H1 (cell line): ENCODE results near the gene ANGEL2. TPM values are rescaled to one million over a fixed set of nuclear protein-coding genes. Genes with fewer than 3 reads are reported as not detected.

ENCODE experiments used
- CTCF ChIA-PET: fragments of 300-600 bp; sonication (Branson Sonifier 250); formaldehyde crosslinking; loops from one replicate; lab custom pipeline; 2021; ENCODE audit not compliant: partially characterized antibody; lab: Charles Lee
- POLR2A ChIA-PET: fragments of 300-600 bp; sonication (Branson Sonifier 250); formaldehyde crosslinking; loops from one replicate; lab custom pipeline; 2021; ENCODE audit warnings: inconsistent platforms; ENCODE audit not compliant: partially characterized antibody; lab: Charles Lee
- DNase-seq, 2 experiments: peaks; one replicate each; pipeline versions ENCODE4 v3.0.0 to v3.0.0-alpha.2; 2010 to 2022; ENCODE audit warnings: low spot score in 2 of 2, low read depth in 1 of 2, mixed read lengths in 1 of 2
- FAIRE-seq: peaks from 2 replicates; lab custom pipeline; 2011; peaks lifted over from hg19 to GRCh38; lab: Jason Lieb, UNC
- H2AFZ ChIP-seq: 2 replicates; pipeline ENCODE4 v1.8.1; 2012; ENCODE audit warnings: low read length, inconsistent platforms
- H2AK5ac ChIP-seq: 2 replicates; pipeline ENCODE4 v1.6.1; 2013; ENCODE audit warnings: low read depth, low read length
- H2BK120ac ChIP-seq: replicated peaks from 2 replicates; pipeline ENCODE3; 2013; ENCODE audit warnings: low read depth, low read length, inconsistent platforms
- H2BK12ac ChIP-seq: 2 replicates; pipeline ENCODE4 v1.6.1; 2013; ENCODE audit warnings: low read depth, low read length
- H2BK15ac ChIP-seq: 2 replicates; pipeline ENCODE4 v1.6.1; 2013; ENCODE audit warnings: low read length
- H2BK20ac ChIP-seq: 2 replicates; pipeline ENCODE4 v1.6.1; 2013; ENCODE audit warnings: low read length
- H2BK5ac ChIP-seq: 2 replicates; pipeline ENCODE4 v1.6.1; 2013; ENCODE audit warnings: low read depth, low read length
- H3K14ac ChIP-seq: 2 replicates; pipeline ENCODE4 v1.6.1; 2013; ENCODE audit warnings: inconsistent platforms; ENCODE audit not compliant: insufficient read length
- H3K18ac ChIP-seq: 2 replicates; pipeline ENCODE4 v1.6.1; 2013; ENCODE audit warnings: low read length; ENCODE audit errors: extremely low read depth
- H3K23ac ChIP-seq: 2 replicates; pipeline ENCODE4 v1.6.1; 2013; ENCODE audit warnings: inconsistent platforms; ENCODE audit not compliant: insufficient read length
- H3K23me2 ChIP-seq: 2 replicates; pipeline ENCODE4 v1.6.1; 2013; ENCODE audit warnings: low read depth, low read length
- H3K27ac ChIP-seq: 2 replicates; pipeline ENCODE4 v1.6.1; 2011; ENCODE audit warnings: low read depth, low read length, inconsistent platforms
- H3K27me3 ChIP-seq, 4 experiments: replicated peaks in 1 of 4; 1 replicate in 1 of 4; 2 replicates in 3 of 4; pipeline versions ENCODE4 v1.6.1 to v1.8.1; 2011 to 2013; ENCODE audit warnings: low read length in 3 of 4, mild to moderate bottlenecking in 3 of 4, inconsistent platforms in 2 of 4, mixed read lengths in 2 of 4, moderate library complexity in 1 of 4; ENCODE audit not compliant: control insufficient read depth in 3 of 4, insufficient read depth in 3 of 4; ENCODE audit errors: extremely low read depth in 1 of 4
- H3K36me3 ChIP-seq, 4 experiments: 2 replicates each; pipeline versions ENCODE4 v1.6.1 to v1.8.1; 2011 to 2013; ENCODE audit warnings: mild to moderate bottlenecking in 4 of 4, low read length in 3 of 4, moderate library complexity in 2 of 4, control low read depth in 1 of 4, inconsistent platforms in 1 of 4; ENCODE audit not compliant: insufficient read depth in 4 of 4, control insufficient read depth in 2 of 4
- H3K4ac ChIP-seq: replicated peaks from 2 replicates; pipeline ENCODE3; 2013; ENCODE audit warnings: low read length, low read depth, mixed read lengths, inconsistent platforms; ENCODE audit not compliant: insufficient read length
- H3K4me1 ChIP-seq, 4 experiments: replicated peaks in 1 of 4; 1 replicate in 1 of 4; 2 replicates in 3 of 4; pipeline versions ENCODE4 v1.6.1 to v1.8.1; 2011 to 2013; ENCODE audit warnings: low read length in 3 of 4, inconsistent platforms in 2 of 4, mixed read lengths in 1 of 4; ENCODE audit not compliant: insufficient read depth in 4 of 4, control insufficient read depth in 3 of 4
- H3K4me2 ChIP-seq, 2 experiments: 2 replicates each; pipeline versions ENCODE4 v1.6.1 to v1.8.1; 2011 to 2013; ENCODE audit warnings: low read depth in 2 of 2, low read length in 2 of 2, control low read depth in 1 of 2, inconsistent platforms in 1 of 2, mild to moderate bottlenecking in 1 of 2; ENCODE audit not compliant: insufficient read depth in 1 of 2
- H3K4me3 ChIP-seq, 4 experiments: fragments of 200-600, 300-600 bp in 1 of 4; sonication (generic), shearing (Covaris generic), sonication (Bioruptor Twin) in 1 of 4; 2 replicates each; pipeline versions ENCODE4 v1.5.1 to v1.8.1; 2011 to 2016; ENCODE audit warnings: low read length in 4 of 4, low read depth in 3 of 4, control low read depth in 2 of 4, inconsistent platforms in 2 of 4, mild to moderate bottlenecking in 2 of 4, mixed read lengths in 1 of 4, moderate library complexity in 1 of 4; ENCODE audit not compliant: insufficient read depth in 2 of 4; ENCODE audit errors: extremely low read depth in 1 of 4
- H3K56ac ChIP-seq: replicated peaks from 2 replicates; pipeline ENCODE3; 2013; ENCODE audit warnings: low read depth, mild to moderate bottlenecking, mixed read lengths, low read length, inconsistent platforms; ENCODE audit not compliant: insufficient read length
- H3K79me1 ChIP-seq: 2 replicates; pipeline ENCODE4 v1.6.1; 2013; ENCODE audit warnings: low read depth, low read length, control low read depth
- H3K79me2 ChIP-seq, 2 experiments: 2 replicates each; pipeline versions ENCODE4 v1.6.1 to v1.8.1; 2012 to 2013; ENCODE audit warnings: low read length in 2 of 2, mild to moderate bottlenecking in 2 of 2, inconsistent platforms in 1 of 2; ENCODE audit not compliant: insufficient read depth in 2 of 2, control insufficient read depth in 1 of 2
- H3K9ac ChIP-seq, 4 experiments: replicated peaks in 1 of 4; 1 replicate in 1 of 4; 2 replicates in 3 of 4; pipeline versions ENCODE4 v1.6.1 to v1.8.1; 2011 to 2013; ENCODE audit warnings: low read depth in 3 of 4, low read length in 3 of 4, control low read depth in 2 of 4, mild to moderate bottlenecking in 2 of 4, moderate library complexity in 2 of 4, inconsistent platforms in 1 of 4; ENCODE audit errors: extremely low read depth in 1 of 4
- H3K9me3 ChIP-seq, 2 experiments: 2 replicates each; pipeline versions ENCODE4 v1.6.1 to v1.8.1; 2012 to 2013; ENCODE audit warnings: mild to moderate bottlenecking in 2 of 2, moderate library complexity in 2 of 2, control low read depth in 1 of 2, inconsistent platforms in 1 of 2, low read depth in 1 of 2, low read length in 1 of 2, mixed read lengths in 1 of 2; ENCODE audit not compliant: insufficient read depth in 2 of 2
- H4K20me1 ChIP-seq, 2 experiments: replicated peaks in 1 of 2; 2 replicates each; pipeline versions ENCODE3 to v1.8.1; 2011 to 2013; ENCODE audit warnings: inconsistent platforms in 2 of 2, low read length in 2 of 2, mild to moderate bottlenecking in 1 of 2; ENCODE audit not compliant: insufficient read depth in 2 of 2, control insufficient read depth in 1 of 2
- H4K5ac ChIP-seq: 2 replicates; pipeline ENCODE4 v1.6.1; 2013; ENCODE audit warnings: low read length, low read depth, mixed read lengths, inconsistent platforms; ENCODE audit not compliant: insufficient read length
- H4K8ac ChIP-seq: 2 replicates; pipeline ENCODE4 v1.8.0; 2013; ENCODE audit warnings: mild to moderate bottlenecking, moderate library complexity, low read length, inconsistent platforms; ENCODE audit not compliant: insufficient read depth; ENCODE audit errors: extremely low read depth
- H4K91ac ChIP-seq: replicated peaks from 2 replicates; pipeline ENCODE3; 2013; ENCODE audit warnings: low read length, mixed read lengths, inconsistent platforms; ENCODE audit not compliant: insufficient read length
- ASH2L ChIP-seq: fragments of 200-600, 300-600 bp; sonication (generic); IDR thresholded peaks from one replicate; pipeline ENCODE4 v1.7.1; 2017; ENCODE audit warnings: low read length
- WGBS, 2 experiments: shearing (Covaris generic) in 1 of 2; methylation state at CpG; one replicate each; pipeline versions ENCODE4 v1.1.6 to v1.1.7; 2013 to 2015; ENCODE audit warnings: low lambda C conversion rate in 2 of 2, mixed read lengths in 2 of 2, inconsistent platforms in 1 of 2, low coverage in 1 of 2, missing lambda C conversion rate in 1 of 2; ENCODE audit not compliant: insufficient replicate concordance in 2 of 2, insufficient coverage in 1 of 2, insufficient read length in 1 of 2; ENCODE audit errors: extremely low coverage in 1 of 2, missing lambda C conversion rate in 1 of 2; 5-methylcytosine and 5-hydroxymethylcytosine counted together
- polyA plus RNA-seq, 7 experiments: library from polyadenylated mRNA; depleted of rRNA in 3 of 7; stranded (reverse) in 5 of 7; unstranded in 2 of 7; fragments of >200 nt in 5 of 7; fragments of 200-250 nt in 2 of 7; gene quantifications; 1 replicate in 5 of 7; 2 replicates in 1 of 7; 4 replicates in 1 of 7; pipeline versions ENCODE4 v1.2.1 to v1.2.3, GENCODE V29; 2011 to 2013; ENCODE audit warnings: missing spikeins in 2 of 7, mixed read lengths in 2 of 7
- total RNA-seq: library from RNA; stranded (reverse); fragmentation: NEBNext Ultra II Directional; extraction: Animal tissue kit (Norgen Biotek cat#: 25700); gene quantifications from 2 replicates; pipeline ENCODE4 v1.2.1, GENCODE V29; 2021

Gene ANGEL2
- total and polyA plus RNA-seq, 2 of the 8 experiments (the other 6 are each of a cell fraction or from before 2014, with no cell fraction given) = 18.1 to 39.9 TPM

DNA sequence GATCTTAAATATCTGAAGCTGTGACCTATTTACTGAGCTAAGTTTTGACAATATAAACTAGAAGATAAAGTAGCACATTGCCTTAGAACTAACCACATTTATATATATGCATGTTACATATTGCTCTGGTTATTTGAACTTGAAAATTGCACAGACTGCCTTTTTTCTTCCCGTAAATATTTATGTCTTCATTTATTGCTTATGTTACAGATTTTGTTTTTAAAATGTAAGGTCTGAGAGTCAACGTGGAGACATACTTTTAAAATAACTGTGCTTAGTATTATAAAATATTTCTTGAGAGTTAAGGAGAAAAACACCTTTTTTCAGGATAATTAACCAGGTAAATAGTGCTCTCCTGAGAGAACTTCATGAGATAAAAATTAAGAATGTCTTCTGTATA lies 38.5 kb upstream of the ANGEL2 start:
- Histone ChIP-seq H3K9me3 (no peaks in the 10 kb centered on the region), H4K20me1 (no peaks in the 10 kb centered on the region), H2AK5ac (no peak overlapping the region), H3K27ac (no peak overlapping the region), H2BK120ac (no peak overlapping the region), H3K4me1 (peaks cover 0 to 9% (median 2%) of the 10 kb centered on the region in 4 experiments; a peak in 2 of 7 replicates), H3K18ac (no peak overlapping the region), H3K79me2 (peaks cover 0 to 56% of the 10 kb centered on the region in 2 experiments; a peak in 2 of 4 replicates), H3K4ac (no peak overlapping the region), H3K4me2 (no peak overlapping the region), H2BK5ac (no peak overlapping the region), H3K36me3 (no peaks in the 10 kb centered on the region), H3K14ac (no peak overlapping the region), H3K23me2 (no peaks in the 10 kb centered on the region; the same call in 1 of the 2 replicates), H2BK20ac (no peak overlapping the region), H2AFZ (no peak overlapping the region), H4K8ac (no peak overlapping the region), H2BK12ac (no peak overlapping the region), H3K27me3 (no peaks in the 10 kb centered on the region; a peak in 1 of 7 replicates), H3K23ac (no peak overlapping the region), H4K5ac (no peak overlapping the region), H3K4me3 (no peak overlapping the region), H2BK15ac (no peak overlapping the region), H3K56ac (no peak overlapping the region), H3K9ac (no peak overlapping the region), H4K91ac (no peak overlapping the region), H3K79me1 (no peaks in the 10 kb centered on the region; the same call in 1 of the 2 replicates)
- WGBS, 2 experiments = 94% methylated on average over 2 of the region's 2 CpGs; no CpG with 5 or more reads in 1 of the 2 experiments
- no peak for DNase-seq
- TF ChIP-seq ASH2L = no peak
- CTCF ChIA-PET = no interaction called here
- POLR2A ChIA-PET = no interaction called here
- FAIRE-seq = no peak
